Measurements from ENCODE around the gene NAGS. TPM values are rescaled to one million over a fixed set of nuclear protein-coding genes. Genes with fewer than 3 reads are reported as not detected.

Gene NAGS
- polyA plus RNA-seq, 1 donor (not counting 4 experiments of a cell fraction or from before 2014, with no cell fraction given): 1.8 TPM

GRCh38 chr17:43983196-43983514 lies 21.3 kb upstream of the NAGS start:
- peak overlapping the region in 1 of 3 experiments; percentile 46 for H3K4me3 ChIP-seq (ENCODE audit: control insufficient read depth in 2 of 3, extremely low read depth in 1 of 3, insufficient read depth in 2 of 3, low read depth in 1 of 3, low read length in 3 of 3)
- H3K4me1 ChIP-seq (ENCODE audit: control insufficient read depth, extremely low read depth, insufficient read depth, low read length): no peaks in the 10 kb centered on the region
- dilution Hi-C loops (cut with MboI; ENCODE audit: extremely low pct_ligation_motif_present, low sequenced_read_pairs): no loop called here
- H3K4me2 ChIP-seq (ENCODE audit: control insufficient read depth, extremely low read depth, insufficient read depth, low read depth, low read length): peak overlapping the region; percentile 60
- H3K36me3 ChIP-seq (ENCODE audit: control insufficient read depth in 2 of 2, extremely low read depth in 1 of 2, insufficient read depth in 2 of 2, low read length in 2 of 2): no peaks in the 10 kb centered on the region
- FAIRE-seq (no peak), DNase-seq (ENCODE audit: low read depth, low spot score) (no peak)
- H2AFZ ChIP-seq (ENCODE audit: control insufficient read depth, low read length): no peak overlapping the region
- no peaks in the 10 kb centered on the region for H3K9me3 ChIP-seq (ENCODE audit: control insufficient read depth, low read depth, low read length)
- no peak overlapping the region for H3K27ac ChIP-seq (ENCODE audit: control insufficient read depth, insufficient read depth, low read length)
- no peaks in the 10 kb centered on the region for H3K9me1 ChIP-seq (ENCODE audit: control insufficient read depth, extremely low read depth, insufficient read depth, low read length)
- no peaks in the 10 kb centered on the region for H4K20me1 ChIP-seq (ENCODE audit: control insufficient read depth, extremely low read depth, insufficient read depth, low read length)
- H3K79me2 ChIP-seq (ENCODE audit: control insufficient read depth, insufficient read depth, low read length): no peaks in the 10 kb centered on the region
- H3K9ac ChIP-seq (ENCODE audit: control insufficient read depth, extremely low read depth, insufficient read depth, low read length): no peak overlapping the region
- peaks cover 49% of the 10 kb centered on the region for H3K27me3 ChIP-seq (ENCODE audit: control insufficient read depth, extremely low read depth, insufficient read depth, low read length)
- TF ChIP-seq EZH2 (IDR thresholded peaks at IDR 0.05; ENCODE audit: low read length) (no peak), CTCF (optimal IDR thresholded peaks at IDR 0.05 in 1 of 3, IDR thresholded peaks at IDR 0.05 in 1 of 3, conservative IDR thresholded peaks at IDR 0.05 in 1 of 3; ENCODE audit: extremely low read depth in 1 of 3, insufficient read depth in 2 of 3, low read length in 3 of 3) (no peak)

GRCh38 chr17:43983515-43984411 lies 20.7 kb upstream of the NAGS start:
- TF ChIP-seq CTCF (optimal IDR thresholded peaks at IDR 0.05 in 1 of 3, IDR thresholded peaks at IDR 0.05 in 1 of 3, conservative IDR thresholded peaks at IDR 0.05 in 1 of 3; ENCODE audit: extremely low read depth in 1 of 3, insufficient read depth in 2 of 3, low read length in 3 of 3) (peak; percentile 13 to 39 (median 31)), EZH2 (IDR thresholded peaks at IDR 0.05; ENCODE audit: low read length) (no peak)
- H3K4me1 ChIP-seq (ENCODE audit: control insufficient read depth, extremely low read depth, insufficient read depth, low read length): no peaks in the 10 kb centered on the region
- no peak overlapping the region for H3K9ac ChIP-seq (ENCODE audit: control insufficient read depth, extremely low read depth, insufficient read depth, low read length)
- H3K4me3 ChIP-seq (ENCODE audit: control insufficient read depth in 2 of 3, extremely low read depth in 1 of 3, insufficient read depth in 2 of 3, low read depth in 1 of 3, low read length in 3 of 3): peak overlapping the region; percentile 20 to 46 (median 35)
- H3K27ac ChIP-seq (ENCODE audit: control insufficient read depth, insufficient read depth, low read length): no peak overlapping the region
- peaks cover 43% of the 10 kb centered on the region for H3K27me3 ChIP-seq (ENCODE audit: control insufficient read depth, extremely low read depth, insufficient read depth, low read length)
- H3K9me1 ChIP-seq (ENCODE audit: control insufficient read depth, extremely low read depth, insufficient read depth, low read length): no peaks in the 10 kb centered on the region
- H3K36me3 ChIP-seq (ENCODE audit: control insufficient read depth in 2 of 2, extremely low read depth in 1 of 2, insufficient read depth in 2 of 2, low read length in 2 of 2): no peaks in the 10 kb centered on the region
- no peak for DNase-seq (ENCODE audit: low read depth, low spot score)
- peak overlapping the region; percentile 60 for H3K4me2 ChIP-seq (ENCODE audit: control insufficient read depth, extremely low read depth, insufficient read depth, low read depth, low read length)
- no peak for FAIRE-seq
- H3K9me3 ChIP-seq (ENCODE audit: control insufficient read depth, low read depth, low read length): no peaks in the 10 kb centered on the region
- H4K20me1 ChIP-seq (ENCODE audit: control insufficient read depth, extremely low read depth, insufficient read depth, low read length): no peaks in the 10 kb centered on the region
- peak overlapping the region; percentile 30 for H2AFZ ChIP-seq (ENCODE audit: control insufficient read depth, low read length)
- no peaks in the 10 kb centered on the region for H3K79me2 ChIP-seq (ENCODE audit: control insufficient read depth, insufficient read depth, low read length)
- dilution Hi-C loops (cut with MboI; ENCODE audit: extremely low pct_ligation_motif_present, low sequenced_read_pairs): no loop called here
